SK-N-SH treated with all-trans-retinoic acid at 6 μM for 48 hours (cell line): Measurements from ENCODE around the gene MRPS23.

Source experiments
- ARNTL ChIP-seq: fragments of 450-650 bp; formaldehyde crosslinking; IDR thresholded peaks from 2 replicates; pipeline ENCODE4 v1.5.0; 2020; ENCODE audit warnings: low read depth, mild to moderate bottlenecking, moderate library complexity, borderline replicate concordance
- BACH2 ChIP-seq: fragments of 250-450 bp; sonication (Bioruptor Pico); IDR thresholded peaks from 2 replicates; pipeline ENCODE4 v1.9.0; 2021; ENCODE audit warnings: mild to moderate bottlenecking, borderline replicate concordance
- CSDC2 ChIP-seq: fragments of 250-450 bp; sonication (Bioruptor Pico); IDR thresholded peaks from 2 replicates; pipeline ENCODE4 v1.5.0; 2020; ENCODE audit warnings: mild to moderate bottlenecking, moderate library complexity
- ESRRG ChIP-seq: fragments of 250-450 bp; sonication (Bioruptor Pico); IDR thresholded peaks from 2 replicates; pipeline ENCODE4 v1.6.1; 2021; ENCODE audit warnings: mild to moderate bottlenecking
- PPARA ChIP-seq: fragments of 250-450 bp; sonication (Bioruptor Pico); IDR thresholded peaks from 2 replicates; pipeline ENCODE4 v1.5.0; 2020; ENCODE audit warnings: mild to moderate bottlenecking, borderline replicate concordance
- TOX ChIP-seq: fragments of 250-450 bp; sonication (Bioruptor Pico); IDR thresholded peaks from 2 replicates; pipeline ENCODE4 v1.8.0; 2021; ENCODE audit warnings: mild to moderate bottlenecking, moderate library complexity, borderline replicate concordance
- ZFP3 ChIP-seq: fragments of 250-450 bp; sonication (Bioruptor Pico); IDR thresholded peaks from 2 replicates; pipeline ENCODE4 v1.5.0; 2020; ENCODE audit warnings: mild to moderate bottlenecking, moderate library complexity
- ZFP30 ChIP-seq: fragments of 450-650 bp; formaldehyde crosslinking; IDR thresholded peaks from 2 replicates; pipeline ENCODE4 v1.5.0; 2022; ENCODE audit warnings: mild to moderate bottlenecking, moderate library complexity
- TF ChIP-seq, protein P1 (sequence below): fragments of 250-450 bp; sonication (Bioruptor Pico); IDR thresholded peaks from 2 replicates; pipeline ENCODE4 v1.8.0; 2020; ENCODE audit warnings: mild to moderate bottlenecking, moderate library complexity, borderline replicate concordance

DNA sequence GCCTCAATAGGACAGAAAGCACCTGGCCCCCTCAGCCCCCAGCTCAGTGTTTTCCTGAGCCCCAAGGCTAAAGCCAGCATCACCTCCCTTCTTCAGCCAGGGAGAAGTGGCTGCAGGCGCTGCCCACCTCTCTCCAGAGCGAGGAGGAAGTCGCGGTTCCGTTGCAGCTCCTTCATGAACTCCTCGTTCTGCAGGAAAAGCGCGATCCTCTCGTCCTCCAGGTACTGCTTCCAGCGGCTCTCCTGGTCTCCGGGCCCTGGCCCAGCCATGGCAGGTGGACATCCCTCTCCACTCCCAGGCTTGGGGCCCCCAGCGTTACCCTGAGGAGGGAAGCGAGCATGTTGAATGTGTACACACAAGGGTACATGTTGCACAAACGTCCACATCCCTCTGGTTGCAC lies 22.7 kb upstream of the MRPS23 start:
- TF ChIP-seq ZFP30 (CRISPR knock-in tag) = no peak
- no peak for TF ChIP-seq ARNTL (CRISPR knock-in tag)
- TF ChIP-seq PPARA (CRISPR knock-in tag) = no peak
- no peak for TF ChIP-seq TOX (CRISPR knock-in tag)
- no peak for TF ChIP-seq CSDC2
- no peak for TF ChIP-seq ZFP3 (CRISPR knock-in tag)
- no peak for TF ChIP-seq BACH2 (CRISPR knock-in tag)
- TF ChIP-seq ESRRG (CRISPR knock-in tag) = no peak
- TF ChIP-seq, protein P1, sequence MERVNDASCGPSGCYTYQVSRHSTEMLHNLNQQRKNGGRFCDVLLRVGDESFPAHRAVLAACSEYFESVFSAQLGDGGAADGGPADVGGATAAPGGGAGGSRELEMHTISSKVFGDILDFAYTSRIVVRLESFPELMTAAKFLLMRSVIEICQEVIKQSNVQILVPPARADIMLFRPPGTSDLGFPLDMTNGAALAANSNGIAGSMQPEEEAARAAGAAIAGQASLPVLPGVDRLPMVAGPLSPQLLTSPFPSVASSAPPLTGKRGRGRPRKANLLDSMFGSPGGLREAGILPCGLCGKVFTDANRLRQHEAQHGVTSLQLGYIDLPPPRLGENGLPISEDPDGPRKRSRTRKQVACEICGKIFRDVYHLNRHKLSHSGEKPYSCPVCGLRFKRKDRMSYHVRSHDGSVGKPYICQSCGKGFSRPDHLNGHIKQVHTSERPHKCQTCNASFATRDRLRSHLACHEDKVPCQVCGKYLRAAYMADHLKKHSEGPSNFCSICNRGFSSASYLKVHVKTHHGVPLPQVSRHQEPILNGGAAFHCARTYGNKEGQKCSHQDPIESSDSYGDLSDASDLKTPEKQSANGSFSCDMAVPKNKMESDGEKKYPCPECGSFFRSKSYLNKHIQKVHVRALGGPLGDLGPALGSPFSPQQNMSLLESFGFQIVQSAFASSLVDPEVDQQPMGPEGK = no peak
